Measurements from ENCODE around the gene DGKD.

DGKD gene

GRCh38 chr2:233477548-233478433 is 123.5 kb downstream of the DGKD start:
- no peak for DNase-seq (ENCODE audit: low spot score)

- no peak for DNase-seq (ENCODE audit: low spot score)
These were observed 125.6 kb downstream of the DGKD start for GRCh38 chr2:233479616-233480489.

- DNase-seq (ENCODE audit: low spot score), result no peak
These were observed 126.4 kb downstream of the DGKD start for GRCh38 chr2:233480490-233481202.

GRCh38 chr2:233481368-233482142 is 127.3 kb downstream of the DGKD start:
- DNase-seq (ENCODE audit: low spot score), result no peak

- DNase-seq (ENCODE audit: low spot score), result no peak
These were observed 128.3 kb downstream of the DGKD start for GRCh38 chr2:233482616-233483015.

- DNase-seq (ENCODE audit: low spot score), result no peak
These were observed 131.4 kb downstream of the DGKD start for GRCh38 chr2:233485726-233486125.

GRCh38 chr2:233486357-233486756 is 132.1 kb downstream of the DGKD start:
- no peak for DNase-seq (ENCODE audit: low spot score)

GRCh38 chr2:233486778-233487552 is 132.7 kb downstream of the DGKD start:
- DNase-seq (ENCODE audit: low spot score), result no peak

- no peak for DNase-seq (ENCODE audit: low spot score)
These were observed 133.6 kb downstream of the DGKD start for GRCh38 chr2:233487748-233488345.

- no peak for DNase-seq (ENCODE audit: low spot score)
These were observed 134.8 kb downstream of the DGKD start for GRCh38 chr2:233489143-233489542.

- no peak for DNase-seq (ENCODE audit: low spot score)
These were observed 135.4 kb downstream of the DGKD start for GRCh38 chr2:233489666-233490065.

- no peak for DNase-seq (ENCODE audit: low spot score)
These were observed 136.5 kb downstream of the DGKD start for GRCh38 chr2:233490831-233491230.

- DNase-seq (ENCODE audit: low spot score), result no peak
These were observed 137.0 kb downstream of the DGKD start for GRCh38 chr2:233491326-233491725.

- no peak for DNase-seq (ENCODE audit: low spot score)
These were observed 137.8 kb downstream of the DGKD start for GRCh38 chr2:233492078-233492477.

GRCh38 chr2:233492751-233493150 is 138.5 kb downstream of the DGKD start:
- DNase-seq (ENCODE audit: low spot score), result no peak

- no peak for DNase-seq (ENCODE audit: low spot score)
These were observed 141.5 kb downstream of the DGKD start for GRCh38 chr2:233495503-233496496.

- no peak for DNase-seq (ENCODE audit: low spot score)
These were observed 143.4 kb downstream of the DGKD start for GRCh38 chr2:233497692-233498091.

GRCh38 chr2:233498126-233498525 is 143.8 kb downstream of the DGKD start:
- no peak for DNase-seq (ENCODE audit: low spot score)

- DNase-seq (ENCODE audit: low spot score), result no peak
These were observed 145.6 kb downstream of the DGKD start for GRCh38 chr2:233499928-233500327.
